HepG2 (cell line): Measurements from ENCODE around the gene ARID5B.

Experiments used
- BHLHE40 ChIP-seq: IDR thresholded peaks from 2 replicates; pipeline ENCODE4 v1.6.1; 2011; ENCODE audit warnings: low read length, improper control_type of control experiment
- CHD2 ChIP-seq: IDR thresholded peaks from 2 replicates; pipeline ENCODE4 v1.6.1; 2011; ENCODE audit warnings: low read depth, low read length, improper control_type of control experiment
- NR2F1 ChIP-seq, 2 experiments: fragments of 450-650 bp in 1 of 2; formaldehyde crosslinking in 1 of 2; IDR thresholded peaks; 2 replicates each; pipeline versions ENCODE4 v1.5.0 to v1.6.1; 2016 to 2020; ENCODE audit warnings: mild to moderate bottlenecking in 1 of 2, missing compliant biosample characterization in 1 of 2, missing genetic modification reagents in 1 of 2, moderate library complexity in 1 of 2
- SMAD1 ChIP-seq: sonication (generic); formaldehyde crosslinking; IDR thresholded peaks from 2 replicates; pipeline ENCODE4 v1.4.0; 2020; ENCODE audit warnings: missing genetic modification reagents, low read depth, mild to moderate bottlenecking, borderline replicate concordance
- ZNF207 ChIP-seq: fragments of 450-650 bp; IDR thresholded peaks from 2 replicates; pipeline ENCODE4 v1.6.1; 2016; ENCODE audit warnings: antibody characterized with exemption, borderline replicate concordance
- ZNF24 ChIP-seq: fragments of 450-650 bp; IDR thresholded peaks from 2 replicates; pipeline ENCODE4 v1.6.1; 2017; ENCODE audit warnings: antibody characterized with exemption, mild to moderate bottlenecking
- TF ChIP-seq, protein P1 (sequence below): sonication (generic); formaldehyde crosslinking; IDR thresholded peaks from 2 replicates; pipeline ENCODE4 v1.4.0; 2020; ENCODE audit warnings: missing genetic modification reagents

DNA sequence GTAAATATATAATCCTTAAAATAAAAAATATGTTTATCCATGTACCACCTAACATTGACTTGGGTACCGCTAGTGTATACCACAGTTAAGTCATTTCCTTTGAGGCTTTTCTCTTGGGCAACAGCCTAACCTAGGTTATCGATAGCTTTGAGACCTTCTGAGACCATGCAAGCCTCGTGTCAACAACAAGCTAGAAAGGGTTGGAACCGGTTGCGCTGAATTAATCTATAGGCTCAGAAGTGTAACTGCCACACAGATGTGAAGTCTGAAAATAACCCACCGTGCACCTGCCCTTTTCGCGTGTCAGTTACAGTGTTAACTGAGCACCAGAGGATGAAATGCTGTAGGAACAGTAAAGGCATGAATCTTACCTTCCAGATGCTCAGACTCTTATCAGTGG is 59.8 kb downstream of the ARID5B start:
- TF ChIP-seq SMAD1 (CRISPR knock-in tag) (no peak), BHLHE40 (no peak), ZNF24 (no peak), CHD2 (no peak), NR2F1 (CRISPR knock-in tag; IDR thresholded peaks at IDR 0.05) (no peak), ZNF207 (no peak)
- TF ChIP-seq, protein P1, sequence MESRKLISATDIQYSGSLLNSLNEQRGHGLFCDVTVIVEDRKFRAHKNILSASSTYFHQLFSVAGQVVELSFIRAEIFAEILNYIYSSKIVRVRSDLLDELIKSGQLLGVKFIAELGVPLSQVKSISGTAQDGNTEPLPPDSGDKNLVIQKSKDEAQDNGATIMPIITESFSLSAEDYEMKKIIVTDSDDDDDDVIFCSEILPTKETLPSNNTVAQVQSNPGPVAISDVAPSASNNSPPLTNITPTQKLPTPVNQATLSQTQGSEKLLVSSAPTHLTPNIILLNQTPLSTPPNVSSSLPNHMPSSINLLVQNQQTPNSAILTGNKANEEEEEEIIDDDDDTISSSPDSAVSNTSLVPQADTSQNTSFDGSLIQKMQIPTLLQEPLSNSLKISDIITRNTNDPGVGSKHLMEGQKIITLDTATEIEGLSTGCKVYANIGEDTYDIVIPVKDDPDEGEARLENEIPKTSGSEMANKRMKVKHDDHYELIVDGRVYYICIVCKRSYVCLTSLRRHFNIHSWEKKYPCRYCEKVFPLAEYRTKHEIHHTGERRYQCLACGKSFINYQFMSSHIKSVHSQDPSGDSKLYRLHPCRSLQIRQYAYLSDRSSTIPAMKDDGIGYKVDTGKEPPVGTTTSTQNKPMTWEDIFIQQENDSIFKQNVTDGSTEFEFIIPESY (CRISPR knock-in tag), result no peak
